Measurements from ENCODE around the gene LAMC1.
A peak's percentile ranks its signal among the peaks of the same experiment; 100 is the strongest.

Gene LAMC1

GRCh38 chr1:183152180-183152579 lies 129.0 kb downstream of the LAMC1 start:
- no peak for DNase-seq

DNA sequence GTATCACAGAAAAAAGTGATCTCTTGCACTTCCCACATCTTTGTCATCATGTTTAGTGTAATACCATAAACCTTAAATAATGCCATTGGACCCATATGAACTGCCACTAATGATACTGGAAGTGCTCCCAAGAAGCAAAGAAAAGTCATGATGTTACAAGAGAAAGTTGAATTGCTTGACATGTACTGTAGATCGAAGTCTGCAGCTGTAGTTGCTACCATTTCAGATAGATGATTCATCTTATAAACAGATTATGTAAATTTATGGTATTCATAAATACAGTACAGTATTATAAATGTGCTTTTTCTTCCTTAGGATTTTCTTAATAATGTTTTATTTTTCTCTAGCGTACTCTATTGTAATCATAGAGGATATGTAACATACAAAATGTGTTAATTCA lies 132.7 kb downstream of the LAMC1 start:
- no peak for DNase-seq

GRCh38 chr1:183159960-183160359 lies 136.7 kb downstream of the LAMC1 start:
- no peak for DNase-seq

- DNase-seq: no peak
Measured at GRCh38 chr1:183161391-183161790, 138.2 kb downstream of the LAMC1 start.

- DNase-seq: no peak
Measured at GRCh38 chr1:183163316-183163715, 140.1 kb downstream of the LAMC1 start.

DNA sequence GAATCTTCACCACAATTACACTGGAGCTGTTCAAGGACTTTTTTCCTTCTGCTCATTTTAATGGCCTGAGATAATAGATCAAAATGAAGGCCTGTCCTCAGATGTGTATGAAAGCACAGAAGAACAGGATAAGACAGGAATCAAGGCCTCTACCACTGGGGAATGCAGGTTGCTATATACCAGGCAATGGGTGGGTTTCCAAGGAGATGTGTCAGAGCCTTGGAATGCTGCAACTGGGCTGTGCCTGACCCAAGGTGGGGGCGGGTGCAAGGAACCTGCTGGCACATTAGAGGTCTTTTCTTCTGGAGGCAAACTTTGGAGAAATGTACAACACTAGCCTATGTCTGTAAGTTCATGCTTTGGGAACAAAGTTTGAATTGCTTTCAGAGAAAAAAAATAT lies 141.1 kb downstream of the LAMC1 start:
- no peak for DNase-seq

- no peak for DNase-seq
Measured at GRCh38 chr1:183164963-183165362, 141.7 kb downstream of the LAMC1 start.

DNA sequence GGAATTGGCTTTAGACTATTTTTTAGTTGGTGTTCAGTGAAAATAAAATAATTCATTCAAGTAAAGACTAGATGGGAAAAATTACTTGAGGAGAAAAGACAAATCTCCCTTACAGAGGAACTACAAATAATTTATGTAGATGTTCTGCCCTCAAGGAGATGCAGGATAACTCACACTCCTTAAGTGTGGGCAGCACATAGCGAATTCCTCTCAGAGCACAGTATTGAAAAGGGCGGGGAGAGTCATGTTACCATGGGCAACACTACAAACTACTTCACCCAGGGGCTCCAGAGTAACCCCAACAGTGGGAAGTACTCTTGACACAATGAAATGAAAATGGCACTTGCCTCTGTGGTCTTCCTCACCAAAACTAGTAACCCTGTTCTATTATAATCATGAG lies 142.2 kb downstream of the LAMC1 start:
- DNase-seq: no peak

DNA sequence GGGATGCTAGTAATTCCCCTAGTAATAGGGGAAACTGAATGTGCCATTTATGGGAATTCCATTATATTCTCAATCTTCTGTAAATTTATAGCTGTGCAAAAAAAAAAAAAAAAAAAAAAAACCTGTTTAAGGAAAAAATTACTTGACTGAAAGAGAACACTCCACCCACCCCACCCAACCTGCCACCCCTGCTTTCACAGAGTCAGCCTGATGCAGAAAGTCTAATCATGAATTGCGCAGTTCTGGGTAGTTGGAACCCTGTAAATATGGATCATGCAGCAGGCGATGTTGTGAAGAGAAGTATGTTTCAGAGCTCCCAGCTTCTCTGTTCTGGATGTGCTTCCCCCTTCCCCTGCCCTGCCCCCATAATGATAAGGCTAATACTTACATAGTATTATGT lies 143.2 kb downstream of the LAMC1 start:
- no peak for DNase-seq

DNA sequence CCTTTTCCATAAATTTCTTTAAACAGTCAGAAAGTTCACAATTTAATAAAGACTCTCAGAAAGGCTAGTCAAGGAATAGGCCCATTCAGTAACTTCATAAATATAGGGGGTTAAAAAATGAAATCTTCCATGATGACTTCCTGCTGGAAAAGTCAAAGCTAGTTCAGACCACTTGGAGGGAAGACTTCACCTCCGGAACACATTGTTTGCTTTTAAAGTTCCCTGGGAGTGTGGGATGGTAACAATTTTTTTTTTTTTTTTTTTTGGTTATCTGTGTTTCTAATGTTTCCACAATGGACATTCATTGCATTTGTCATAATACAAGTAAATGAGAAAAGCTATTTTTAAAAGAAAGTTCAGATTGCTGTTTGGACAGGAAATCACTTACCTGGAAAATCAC lies 144.5 kb downstream of the LAMC1 start:
- DNase-seq: no peak

DNA sequence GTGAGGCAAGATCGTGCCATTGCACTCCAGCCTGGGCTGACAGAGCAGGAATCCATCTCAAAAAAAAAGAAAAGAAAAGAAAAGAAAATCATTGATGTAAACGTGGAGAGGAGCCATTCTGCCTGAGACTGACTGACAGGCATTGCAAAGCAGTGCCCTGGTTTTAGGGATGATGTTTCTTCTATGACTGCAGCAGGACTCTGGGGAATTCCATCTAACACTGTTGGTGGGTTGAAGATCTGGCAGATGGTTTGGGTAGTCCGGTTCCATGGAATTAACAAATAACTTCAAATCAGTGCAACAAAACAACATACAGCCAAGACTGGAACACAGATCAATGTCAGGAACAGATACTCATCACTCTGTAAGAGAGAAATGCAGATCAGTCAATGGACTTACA lies 145.1 kb downstream of the LAMC1 start:
- no peak for DNase-seq

- DNase-seq: no peak
Measured at GRCh38 chr1:183173828-183174227, 150.6 kb downstream of the LAMC1 start.

GRCh38 chr1:183175631-183176030 lies 152.4 kb downstream of the LAMC1 start:
- DNase-seq: no peak

DNA sequence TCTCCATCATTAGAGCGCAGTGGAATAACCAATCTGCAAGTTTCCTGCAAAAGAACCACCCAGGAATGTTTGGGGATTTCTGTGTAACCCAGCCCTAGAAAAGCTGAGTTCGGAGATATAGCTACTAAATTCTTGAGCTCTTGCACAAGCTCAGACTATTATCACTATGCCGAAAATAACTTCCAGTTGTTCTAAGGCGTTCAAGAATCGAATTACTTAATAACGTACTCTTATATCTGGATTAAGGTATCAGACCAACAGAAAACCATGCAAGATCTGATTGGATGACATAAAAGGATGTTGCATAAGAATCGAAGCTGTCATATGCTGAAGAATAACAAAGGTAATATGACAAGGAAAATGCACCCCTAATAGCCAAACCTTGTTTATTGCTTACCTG lies 155.3 kb downstream of the LAMC1 start:
- DNase-seq: no peak

GRCh38 chr1:183179033-183179432 lies 155.8 kb downstream of the LAMC1 start:
- no peak for DNase-seq

DNA sequence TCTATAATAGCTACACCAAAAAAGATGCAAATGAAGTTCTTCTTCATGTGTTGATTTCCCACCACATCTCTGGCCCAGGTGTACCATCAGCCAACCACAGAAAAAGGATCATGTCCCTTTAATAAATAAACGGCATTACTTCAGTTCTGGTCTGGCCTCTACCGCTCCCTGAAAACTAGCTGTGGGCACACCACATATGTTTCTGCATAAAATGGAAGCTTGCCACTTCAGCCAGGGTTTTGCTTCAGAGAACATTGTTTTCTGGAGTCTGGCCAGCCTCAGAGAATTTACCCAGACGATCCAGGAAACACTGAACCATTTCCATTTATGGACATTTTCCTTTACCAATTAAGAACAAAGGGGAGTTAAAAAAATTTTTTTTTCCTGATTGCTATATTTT lies 157.0 kb downstream of the LAMC1 start:
- DNase-seq: no peak

DNA sequence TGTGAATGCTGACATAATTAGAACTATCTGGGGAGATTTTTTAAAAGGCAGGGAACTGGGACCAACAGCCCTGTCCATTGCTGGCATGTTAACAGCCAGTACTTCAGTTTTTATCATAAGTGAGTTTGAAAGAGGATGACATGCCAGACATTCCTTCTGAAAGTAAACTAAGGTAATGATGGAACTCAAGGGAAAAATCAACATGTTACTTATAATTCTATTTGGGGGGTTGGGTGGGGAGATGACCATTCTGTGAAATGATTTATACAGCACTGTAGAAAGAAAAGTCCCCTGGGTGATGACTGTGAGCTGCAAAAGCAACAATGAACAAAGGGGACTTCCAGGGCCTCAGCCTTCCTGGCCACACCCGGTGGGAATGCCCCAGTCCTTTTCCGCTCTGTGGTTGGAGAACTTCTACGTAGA lies 157.4 kb downstream of the LAMC1 start:
- no peak for DNase-seq

DNA sequence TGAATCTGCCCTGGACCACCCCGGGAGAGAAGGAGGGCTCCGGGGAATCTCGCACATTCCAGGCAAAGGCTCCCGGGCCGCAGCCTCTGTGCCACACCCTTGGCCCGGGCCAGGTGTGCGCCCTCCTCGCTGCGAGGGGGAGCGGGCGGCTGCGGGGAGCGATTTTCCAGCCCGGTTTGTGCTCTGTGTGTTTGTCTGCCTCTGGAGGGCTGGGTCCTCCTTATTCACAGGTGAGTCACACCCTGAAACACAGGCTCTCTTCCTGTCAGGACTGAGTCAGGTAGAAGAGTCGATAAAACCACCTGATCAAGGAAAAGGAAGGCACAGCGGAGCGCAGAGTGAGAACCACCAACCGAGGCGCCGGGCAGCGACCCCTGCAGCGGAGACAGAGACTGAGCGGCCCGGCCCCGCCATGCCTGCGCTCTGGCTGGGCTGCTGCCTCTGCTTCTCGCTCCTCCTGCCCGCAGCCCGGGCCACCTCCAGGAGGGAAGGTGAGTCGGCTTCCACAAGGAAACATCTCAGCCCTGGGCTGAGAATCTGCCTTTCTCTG lies 162.8 kb downstream of the LAMC1 start, which contains the start of gene LAMC2:
TSS of gene LAMC2 (plus strand) at position 324 of the 550 bp plus-strand sequence. CDS start at position 413, 89 bp downstream.
- DNase-seq: peak; percentile 2

DNA sequence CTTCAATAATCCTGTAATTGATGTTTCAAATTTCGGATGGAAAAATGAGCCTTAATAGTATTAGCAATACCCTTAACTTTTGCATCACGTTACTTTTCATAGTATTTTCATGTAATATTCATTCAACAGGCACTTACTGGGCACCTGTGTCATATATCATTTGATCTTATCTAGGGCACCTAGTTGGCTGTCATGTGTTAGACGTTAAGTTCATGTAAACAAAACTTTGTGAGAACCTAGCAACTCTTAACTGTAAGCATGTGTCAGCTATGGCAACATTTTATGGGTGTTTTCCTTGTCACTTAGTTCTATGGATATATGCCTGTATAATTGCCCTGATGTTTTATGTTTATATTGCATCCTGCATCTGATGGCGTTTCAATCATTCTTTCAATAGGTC lies 163.6 kb downstream of the LAMC1 start:
- no peak for DNase-seq

DNA sequence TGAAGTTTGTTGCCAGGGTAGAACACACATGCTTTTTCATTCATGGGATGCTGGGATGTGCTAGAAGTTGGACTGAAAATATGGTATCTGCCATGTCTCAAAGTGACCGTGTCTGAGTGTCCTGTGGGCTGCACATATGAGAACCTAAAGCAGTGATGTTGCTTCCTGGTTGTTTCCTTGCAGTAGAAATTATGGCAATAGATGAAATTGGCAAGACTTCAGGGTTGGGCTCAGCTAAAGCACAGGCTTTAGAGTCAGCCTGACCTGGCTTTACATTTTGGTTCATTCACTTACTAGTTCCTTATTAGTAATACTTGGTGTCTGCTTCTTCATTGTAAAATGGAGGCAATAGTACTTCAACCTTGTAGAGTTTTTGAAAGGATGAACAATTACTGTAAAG lies 165.0 kb downstream of the LAMC1 start:
- DNase-seq: no peak

GRCh38 chr1:183191833-183192232 lies 168.6 kb downstream of the LAMC1 start:
- no peak for DNase-seq

GRCh38 chr1:183193963-183194525 lies 170.8 kb downstream of the LAMC1 start:
- DNase-seq: no peak

- no peak for DNase-seq
Measured at GRCh38 chr1:183194527-183195141, 171.4 kb downstream of the LAMC1 start.

DNA sequence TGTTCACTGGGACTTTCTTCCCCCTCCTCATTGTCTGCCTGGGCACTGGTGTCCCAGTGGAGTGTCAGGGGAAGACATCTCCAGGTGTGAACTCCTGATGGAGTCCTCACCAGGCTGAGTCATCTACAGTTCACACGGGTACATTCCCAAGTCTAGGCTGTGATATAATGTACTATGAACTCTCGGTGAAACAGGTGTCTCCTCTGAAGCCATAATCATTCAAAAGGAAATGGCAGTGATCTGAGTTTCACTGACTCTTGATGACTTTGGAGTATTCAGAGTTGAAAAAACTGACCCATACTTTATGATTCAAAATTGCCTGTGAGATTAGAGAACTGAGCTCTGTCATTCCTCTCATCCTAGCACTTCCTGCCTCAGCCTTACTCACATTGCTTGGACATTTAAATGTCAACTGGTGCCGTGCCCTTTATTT lies 171.9 kb downstream of the LAMC1 start:
- no peak for DNase-seq
